Endothelial cell of umbilical vein (primary cell): ENCODE data around the gene ACO2. TPM values are rescaled to one million over a fixed set of nuclear protein-coding genes. Genes with fewer than 3 reads are reported as not detected.

Experiments
- BruUV-seq: library from RNA; stranded (reverse); fragments of 400-500 nt; replicated peaks from 2 replicates; lab custom pipeline; 2021; lab: Mats Ljungman, UMichigan
- CTCF ChIA-PET: fragments of 300-600, 350-600 bp; sonication (Branson Sonifier 250); formaldehyde crosslinking; loops from one replicate; lab custom pipeline; 2021; ENCODE audit warnings: antibody characterized with exemption, inconsistent platforms; lab: Charles Lee
- POLR2A ChIA-PET: fragments of 300-600, 350-600 bp; sonication (Branson Sonifier 250); formaldehyde crosslinking; loops from one replicate; lab custom pipeline; 2021; ENCODE audit warnings: antibody characterized with exemption, inconsistent platforms; lab: Charles Lee
- DNase-seq: peaks from one replicate; pipeline ENCODE4 v3.0.0-alpha.2; 2011; ENCODE audit warnings: low read depth, low spot score
- FAIRE-seq: peaks from 2 replicates; lab custom pipeline; 2011; peaks lifted over from hg19 to GRCh38; lab: Jason Lieb, UNC
- H2AFZ ChIP-seq: 2 replicates; pipeline ENCODE4 v1.6.0; 2012; ENCODE audit warnings: low read depth, low read length, control low read depth, inconsistent platforms
- H3K27ac ChIP-seq: 2 replicates; pipeline ENCODE4 v1.5.1; 2011; ENCODE audit warnings: low read depth, mild to moderate bottlenecking, control low read depth, low read length, moderate library complexity; ENCODE audit not compliant: insufficient read depth
- H3K27me3 ChIP-seq, 2 experiments: 2 replicates each; pipeline versions ENCODE4 v1.6.0 to v1.6.1; 2011; ENCODE audit warnings: low read length in 2 of 2, mixed read lengths in 1 of 2; ENCODE audit not compliant: control insufficient read depth in 2 of 2, insufficient read depth in 2 of 2
- H3K36me3 ChIP-seq, 2 experiments: 2 replicates in 1 of 2; 3 replicates in 1 of 2; pipeline ENCODE4 v1.5.1; 2011; ENCODE audit warnings: low read length in 2 of 2, mild to moderate bottlenecking in 1 of 2, moderate library complexity in 1 of 2; ENCODE audit not compliant: control insufficient read depth in 2 of 2, insufficient read depth in 2 of 2; ENCODE audit errors: extremely low read depth in 1 of 2
- H3K4me1 ChIP-seq: 3 replicates; pipeline ENCODE4 v1.5.1; 2011; ENCODE audit warnings: mild to moderate bottlenecking, low read length; ENCODE audit not compliant: control insufficient read depth, insufficient read depth; ENCODE audit errors: extremely low read depth
- H3K4me2 ChIP-seq: 2 replicates; pipeline ENCODE4 v1.6.1; 2011; ENCODE audit warnings: low read length, control low read depth, mixed read lengths; ENCODE audit not compliant: insufficient read depth
- H3K4me3 ChIP-seq, 3 experiments: fragments of 200-600 bp in 1 of 3; sonication (generic), shearing (Covaris generic) in 1 of 3; replicated peaks in 1 of 3; 2 replicates each; pipeline ENCODE4 v1.5.1; 2011 to 2016; ENCODE audit warnings: control low read depth in 3 of 3, low read length in 3 of 3, mild to moderate bottlenecking in 2 of 3, inconsistent platforms in 1 of 3, low read depth in 1 of 3, moderate library complexity in 1 of 3; ENCODE audit not compliant: insufficient read depth in 1 of 3
- H3K79me2 ChIP-seq: 2 replicates; pipeline ENCODE4 v1.6.0; 2012; ENCODE audit warnings: low read length, inconsistent platforms; ENCODE audit not compliant: control insufficient read depth, insufficient read depth
- H3K9ac ChIP-seq: replicated peaks from 2 replicates; pipeline ENCODE3; 2011; ENCODE audit warnings: low read length, control low read depth; ENCODE audit not compliant: insufficient read depth; ENCODE audit errors: extremely low read depth
- H3K9me1 ChIP-seq: replicated peaks from 3 replicates; pipeline ENCODE4 v1.6.0; 2011; ENCODE audit warnings: mild to moderate bottlenecking, low read length; ENCODE audit not compliant: control insufficient read depth, insufficient read depth; ENCODE audit errors: extremely low read depth
- H3K9me3 ChIP-seq: replicated peaks from 2 replicates; pipeline ENCODE4 v1.5.1; 2012; ENCODE audit warnings: low read length, inconsistent platforms; ENCODE audit not compliant: control insufficient read depth, insufficient read depth
- H4K20me1 ChIP-seq: replicated peaks from 2 replicates; pipeline ENCODE3; 2011; ENCODE audit warnings: mild to moderate bottlenecking, low read length; ENCODE audit not compliant: control insufficient read depth, insufficient read depth; ENCODE audit errors: extremely low read depth
- CTCF ChIP-seq, 2 donors: IDR thresholded peaks; 1 replicate in 1 of 2; 2 replicates in 1 of 2; pipeline ENCODE4 v1.5.1; 2011; ENCODE audit warnings: low read length in 2 of 2, mild to moderate bottlenecking in 2 of 2, moderate library complexity in 2 of 2, control low read depth in 1 of 2, inconsistent platforms in 1 of 2, low read depth in 1 of 2; ENCODE audit not compliant: insufficient read depth in 1 of 2; ENCODE audit errors: extremely low read depth in 1 of 2
- EZH2 ChIP-seq: IDR thresholded peaks from 2 replicates; pipeline ENCODE4 v1.6.1; 2012; ENCODE audit warnings: borderline replicate concordance, low read depth, mild to moderate bottlenecking, moderate library complexity, low read length, inconsistent platforms; ENCODE audit not compliant: severe bottlenecking
- FOS ChIP-seq: IDR thresholded peaks from 2 replicates; pipeline ENCODE4 v1.6.1; 2011; ENCODE audit warnings: mild to moderate bottlenecking, low read length, moderate library complexity, borderline replicate concordance; ENCODE audit not compliant: insufficient read depth
- GATA2 ChIP-seq: IDR thresholded peaks from 2 replicates; pipeline ENCODE4 v1.7.0; 2011; ENCODE audit warnings: low read depth, mild to moderate bottlenecking, moderate library complexity, mixed read lengths, low read length; ENCODE audit not compliant: insufficient read length, insufficient read depth
- JUN ChIP-seq: IDR thresholded peaks from 2 replicates; pipeline ENCODE4 v1.6.1; 2011; ENCODE audit warnings: borderline replicate concordance, low read depth; ENCODE audit not compliant: insufficient read length, insufficient read depth
- MYC ChIP-seq: IDR thresholded peaks from one replicate; pipeline ENCODE4 v1.6.1; 2011; ENCODE audit warnings: mild to moderate bottlenecking, low read depth, low read length
- POLR2A ChIP-seq: IDR thresholded peaks from 2 replicates; pipeline ENCODE4 v1.6.1; 2012; ENCODE audit warnings: low read depth, mild to moderate bottlenecking, control low read depth, low read length
- POLR2AphosphoS5 ChIP-seq: IDR thresholded peaks from 2 replicates; pipeline ENCODE4 v1.6.1; 2012; ENCODE audit warnings: low read depth, mild to moderate bottlenecking, control low read depth, low read length, moderate library complexity; ENCODE audit not compliant: insufficient read depth
- dilution Hi-C: fragments of 300-500 bp; cut with MboI; formaldehyde crosslinking; loops from one replicate; pipeline ENCODE4 v1.15.0; 2019; ENCODE audit warnings: low sequenced_read_pairs; ENCODE audit not compliant: extremely low pct_ligation_motif_present
- intact Hi-C: fragments of 100-400 bp; cut with micrococcal nuclease; formaldehyde crosslinking; loops from one replicate; pipeline ENCODE4 v1.10.0; 2022
- polyA plus RNA-seq, 4 experiments: library from polyadenylated mRNA; depleted of rRNA in 3 of 4; stranded (reverse) in 3 of 4; unstranded in 1 of 4; fragments of >200 nt; gene quantifications; 2 replicates each; pipeline versions ENCODE4 v1.2.1 to v1.2.3, GENCODE V29; 2011 to 2012; ENCODE audit warnings: missing spikeins in 1 of 4
- total RNA-seq: library from RNA; stranded (reverse); gene quantifications from 2 replicates; pipeline ENCODE4 v1.2.3, GENCODE V29; 2021
- TF ChIP-seq, protein P1 (sequence below): IDR thresholded peaks from 2 replicates; pipeline ENCODE4 v1.6.1; 2011; ENCODE audit not compliant: insufficient read depth, insufficient read length

ACO2 gene
- total and polyA plus RNA-seq, 2 donors (not counting 3 experiments of a cell fraction or from before 2014, with no cell fraction given) = 63.8 to 79.7 TPM

GRCh38 chr22:41526830-41527799 lies 58.2 kb downstream of the ACO2 start:
- Histone ChIP-seq H3K36me3 (peaks cover 2 to 45% of the 10 kb centered on the region in 2 experiments), H3K27ac (no peak overlapping the region), H3K9me1 (no peaks in the 10 kb centered on the region), H2AFZ (no peak overlapping the region), H3K79me2 (no peaks in the 10 kb centered on the region), H3K27me3 (no peaks in the 10 kb centered on the region), H3K4me1 (no peaks in the 10 kb centered on the region), H3K9ac (no peak overlapping the region), H3K4me3 (no peak overlapping the region), H4K20me1 (no peaks in the 10 kb centered on the region), H3K4me2 (no peak overlapping the region), H3K9me3 (no peaks in the 10 kb centered on the region)
- ChIA-PET POLR2A (no interaction called here), CTCF (interaction anchor here (0.6 to 4.5 kb wide), 32 partner anchors 8 to 709 kb away, joined by 3 to 124 read pairs (median 4); partner anchors contain the start of genes ACO2, PHF5A, PMM1 and TEF)
- dilution Hi-C loops = no loop called here
- TF ChIP-seq CTCF (IDR thresholded peaks at IDR 0.05; ENCODE audit: extremely low read depth in 1 of 2, insufficient read depth in 1 of 2, low read depth in 1 of 2, low read length in 2 of 2) (peak; percentile 87 to 92), FOS (no peak), EZH2 (no peak), POLR2A (peak; percentile 13), MYC (no peak), GATA2 (no peak), POLR2AphosphoS5 (peak; percentile 16), JUN (no peak)
- TF ChIP-seq, protein P1, sequence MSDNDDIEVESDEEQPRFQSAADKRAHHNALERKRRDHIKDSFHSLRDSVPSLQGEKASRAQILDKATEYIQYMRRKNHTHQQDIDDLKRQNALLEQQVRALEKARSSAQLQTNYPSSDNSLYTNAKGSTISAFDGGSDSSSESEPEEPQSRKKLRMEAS = no peak
- intact Hi-C loops = no loop called here
- BruUV-seq = no TSS peak
- FAIRE-seq = no peak
- DNase-seq = no peak
